GM18520 (cell line): ENCODE results near the gene PHGDH.

ENCODE experiments used
- ATAC-seq: cut with Tn5 transposase; IDR thresholded peaks from one replicate; pipeline ENCODE4 v1.9.1; 2021; ENCODE audit not compliant: unreplicated experiment

Gene PHGDH

GRCh38 chr1:119731741-119732430 is 20.2 kb downstream of the PHGDH start:
- ATAC-seq: no peak

DNA sequence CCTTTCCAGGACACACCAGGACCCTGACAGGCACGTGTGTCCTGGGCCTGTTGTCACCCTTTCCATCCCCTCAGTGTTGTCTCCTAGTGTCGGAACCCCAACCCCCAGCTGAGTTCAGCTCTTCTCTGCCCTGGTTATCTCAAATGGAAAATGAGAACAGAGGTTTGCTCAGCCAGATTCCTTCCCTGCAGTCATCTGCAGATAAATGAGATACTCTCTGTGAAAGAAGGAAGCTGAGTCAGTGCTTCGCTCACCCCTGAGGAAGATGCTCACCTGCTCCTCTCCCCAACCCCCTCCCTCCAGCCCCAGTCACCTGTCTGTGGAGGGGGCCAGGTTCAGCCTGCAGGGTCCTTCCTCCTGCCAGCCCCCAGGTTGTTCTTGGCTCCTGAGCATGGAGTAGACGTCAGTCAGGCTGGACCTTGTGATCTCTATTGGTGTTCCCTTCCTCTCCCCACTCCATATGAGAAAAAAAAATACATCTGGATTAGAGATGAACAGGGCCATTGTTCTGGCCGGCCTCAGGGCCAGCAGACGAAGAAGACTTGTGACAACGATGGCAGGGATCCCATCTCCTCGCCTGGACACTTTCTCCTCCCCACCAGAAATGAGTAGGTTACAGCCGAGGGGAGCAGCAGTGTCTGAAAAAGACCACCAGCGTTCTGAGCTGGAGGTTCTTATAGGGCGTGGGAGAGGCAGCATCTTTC is 20.9 kb downstream of the PHGDH start:
- no peak for ATAC-seq

GRCh38 chr1:119733754-119734153 is 22.0 kb downstream of the PHGDH start:
- ATAC-seq: no peak

- ATAC-seq: no peak
Measured at GRCh38 chr1:119735217-119735616, 23.5 kb downstream of the PHGDH start.

GRCh38 chr1:119736649-119737039 is 24.9 kb downstream of the PHGDH start:
- no peak for ATAC-seq

DNA sequence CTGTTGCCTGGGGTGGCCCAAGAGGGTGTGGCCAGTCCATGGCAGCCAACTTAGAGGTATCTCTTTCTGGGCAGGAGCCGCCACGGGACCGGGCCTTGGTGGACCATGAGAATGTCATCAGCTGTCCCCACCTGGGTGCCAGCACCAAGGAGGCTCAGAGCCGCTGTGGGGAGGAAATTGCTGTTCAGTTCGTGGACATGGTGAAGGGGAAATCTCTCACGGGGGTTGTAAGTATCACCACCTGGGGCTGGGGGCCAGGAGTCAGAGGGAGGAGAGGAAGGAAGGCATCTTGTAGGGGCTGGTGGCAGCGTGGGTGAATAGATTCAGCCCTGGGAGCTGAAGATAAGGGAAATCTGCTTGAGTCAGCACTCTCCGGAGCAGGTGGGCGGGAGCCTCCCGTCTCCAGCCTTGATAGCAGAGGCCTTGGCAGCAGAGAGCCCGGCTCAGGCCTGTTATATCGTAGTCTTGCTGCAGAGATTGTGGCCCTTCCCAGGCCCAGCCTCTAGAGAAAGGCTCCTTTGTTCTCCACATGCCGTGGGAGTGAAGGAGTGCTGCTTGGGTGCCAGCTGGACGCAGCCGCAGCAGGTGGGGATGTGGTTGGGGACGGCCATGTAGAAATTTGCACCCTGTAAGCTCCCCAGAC is 25.4 kb downstream of the PHGDH start:
- no peak for ATAC-seq

DNA sequence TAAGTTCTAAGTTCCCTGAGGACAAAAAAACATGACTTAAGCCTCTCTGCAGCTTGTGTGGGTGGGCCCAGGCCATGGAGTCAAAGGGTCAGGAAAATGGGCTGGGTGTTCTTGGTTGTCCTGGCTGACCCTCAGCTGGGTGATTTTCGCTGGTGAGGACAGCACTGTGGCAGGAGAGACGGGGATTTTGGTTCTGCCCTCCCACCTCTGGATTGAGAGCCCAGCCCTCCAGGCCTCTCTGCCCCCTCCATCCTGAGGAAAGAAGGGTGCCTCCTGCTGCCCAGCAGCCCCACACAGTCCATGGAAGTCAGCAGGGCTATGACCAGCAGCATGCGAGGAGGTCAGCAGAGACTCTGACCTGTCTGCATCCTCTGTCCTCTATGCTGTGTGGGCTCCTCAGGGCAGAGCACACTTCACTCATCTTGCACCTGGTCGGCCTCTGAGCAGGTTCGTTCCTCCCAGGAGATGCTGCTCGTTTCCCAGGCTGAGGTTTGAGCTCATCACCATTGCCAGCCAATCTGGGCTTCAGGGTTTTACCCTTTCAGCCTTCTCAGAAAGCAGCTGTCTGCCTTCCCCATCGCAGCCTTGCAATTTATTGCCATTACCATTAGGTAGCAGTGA is 26.5 kb downstream of the PHGDH start:
- no peak for ATAC-seq

DNA sequence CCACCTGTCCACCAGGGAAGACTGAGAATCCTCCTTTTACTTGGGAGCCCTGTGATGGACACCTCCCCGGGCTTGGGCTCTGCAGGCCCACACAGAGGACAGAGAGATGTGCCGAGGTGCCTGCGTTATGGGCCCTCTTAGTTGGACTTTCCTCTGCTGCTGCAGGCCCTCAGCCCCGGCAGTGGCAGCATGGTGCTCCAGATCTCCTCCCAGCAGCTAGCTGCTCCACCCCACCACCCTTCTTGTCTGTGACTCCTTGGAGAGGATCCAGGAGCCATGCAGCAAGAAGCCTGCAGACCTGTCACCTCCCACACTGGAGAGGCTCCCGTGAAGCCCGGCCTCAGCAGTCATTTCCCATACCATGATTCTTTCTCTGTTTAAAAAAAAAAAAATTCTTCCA is 27.4 kb downstream of the PHGDH start:
- ATAC-seq: no peak

DNA sequence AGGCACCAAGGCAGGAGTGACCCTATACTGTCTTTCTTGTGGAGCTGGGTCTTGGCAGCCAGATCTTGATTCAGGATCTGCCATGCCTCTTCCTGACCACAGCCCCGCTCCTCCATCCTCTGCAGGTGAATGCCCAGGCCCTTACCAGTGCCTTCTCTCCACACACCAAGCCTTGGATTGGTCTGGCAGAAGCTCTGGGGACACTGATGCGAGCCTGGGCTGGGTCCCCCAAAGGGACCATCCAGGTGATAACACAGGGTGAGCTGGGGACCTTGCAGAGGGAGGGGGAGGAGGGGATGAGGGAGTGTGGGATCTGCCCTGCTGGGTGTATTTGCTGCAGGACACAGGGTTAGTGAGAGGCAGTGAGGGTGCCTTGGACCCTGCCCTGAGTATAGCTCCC is 28.5 kb downstream of the PHGDH start:
- no peak for ATAC-seq

- no peak for ATAC-seq
Measured at GRCh38 chr1:119740896-119741780, 29.4 kb downstream of the PHGDH start.

DNA sequence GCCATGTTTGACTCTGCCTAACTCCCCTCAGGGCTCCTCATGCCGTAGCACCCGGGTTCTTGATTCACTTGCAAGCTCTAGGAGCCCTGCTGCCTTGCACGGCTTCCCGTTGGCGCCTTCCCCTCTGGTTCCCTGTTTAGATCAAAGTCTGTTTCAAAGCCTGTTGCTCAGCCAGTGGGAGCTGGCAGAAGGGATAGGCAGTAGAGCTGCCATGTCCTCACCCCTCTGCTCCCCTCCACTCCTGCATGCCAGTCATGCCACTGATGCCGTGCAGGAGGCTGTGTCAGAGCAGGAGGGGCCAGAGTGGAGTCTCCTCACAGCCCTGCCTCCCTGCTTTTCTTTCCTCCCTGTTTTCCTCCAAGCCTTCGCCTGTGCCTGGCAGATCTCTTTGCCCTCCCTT is 30.5 kb downstream of the PHGDH start:
- no peak for ATAC-seq

DNA sequence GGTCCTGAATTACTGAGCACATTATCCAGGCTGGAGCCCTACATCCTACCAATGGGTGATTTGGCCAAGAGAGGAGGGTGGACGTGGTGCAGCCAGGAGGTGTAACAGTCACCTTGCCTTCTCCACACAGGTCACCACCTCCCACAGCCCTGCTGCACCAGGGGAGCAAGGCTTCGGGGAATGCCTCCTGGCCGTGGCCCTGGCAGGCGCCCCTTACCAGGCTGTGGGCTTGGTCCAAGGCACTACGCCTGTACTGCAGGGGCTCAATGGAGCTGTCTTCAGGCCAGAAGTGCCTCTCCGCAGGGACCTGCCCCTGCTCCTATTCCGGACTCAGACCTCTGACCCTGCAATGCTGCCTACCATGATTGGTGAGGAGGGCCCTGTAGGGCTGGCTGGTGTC is 30.9 kb downstream of the PHGDH start:
- ATAC-seq: no peak

GRCh38 chr1:119743308-119743707 is 31.6 kb downstream of the PHGDH start:
- no peak for ATAC-seq

- ATAC-seq: no peak
Measured at GRCh38 chr1:119743776-119744597, 32.3 kb downstream of the PHGDH start.

- no peak for ATAC-seq
Measured at GRCh38 chr1:119744598-119744942, 32.8 kb downstream of the PHGDH start.

DNA sequence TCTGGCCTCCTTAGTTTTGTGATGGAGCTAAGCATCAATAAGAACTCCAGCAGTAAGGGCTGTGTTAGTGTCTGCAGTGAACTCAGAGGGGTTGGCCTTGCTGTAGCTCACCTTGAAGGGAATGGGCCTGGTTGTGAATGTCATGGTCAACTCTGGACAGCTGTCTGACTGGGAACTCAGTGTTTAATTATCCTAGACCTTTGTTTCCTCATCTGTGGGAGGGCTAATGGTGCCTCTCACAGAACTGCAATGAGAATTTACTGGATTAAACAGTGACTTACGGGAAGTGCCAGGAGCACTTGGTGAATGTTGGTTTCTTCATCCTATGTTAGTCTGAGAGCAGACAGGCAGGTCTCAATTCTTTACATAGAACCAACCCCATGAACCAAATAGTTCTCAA is 33.3 kb downstream of the PHGDH start:
- ATAC-seq: no peak

DNA sequence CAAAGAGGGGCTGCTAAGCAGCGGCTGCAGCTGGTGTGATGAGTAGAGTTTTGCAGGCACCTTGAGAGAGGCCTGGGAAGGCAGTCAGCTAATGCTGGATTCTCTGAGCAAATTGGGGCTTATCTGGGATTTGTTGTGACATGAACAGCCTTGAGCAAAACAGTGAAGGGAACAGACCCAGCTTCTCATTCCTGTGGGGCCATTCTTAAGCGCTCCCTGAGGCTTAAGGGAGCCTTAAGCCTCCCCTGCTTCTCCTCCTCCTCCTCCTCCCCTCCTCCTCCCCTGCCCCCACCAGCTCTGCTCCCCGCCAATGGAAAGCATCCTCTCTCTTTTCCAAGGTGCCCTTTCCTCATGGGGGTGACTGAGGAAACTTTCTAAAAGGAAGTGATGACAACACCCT is 35.7 kb downstream of the PHGDH start:
- no peak for ATAC-seq

DNA sequence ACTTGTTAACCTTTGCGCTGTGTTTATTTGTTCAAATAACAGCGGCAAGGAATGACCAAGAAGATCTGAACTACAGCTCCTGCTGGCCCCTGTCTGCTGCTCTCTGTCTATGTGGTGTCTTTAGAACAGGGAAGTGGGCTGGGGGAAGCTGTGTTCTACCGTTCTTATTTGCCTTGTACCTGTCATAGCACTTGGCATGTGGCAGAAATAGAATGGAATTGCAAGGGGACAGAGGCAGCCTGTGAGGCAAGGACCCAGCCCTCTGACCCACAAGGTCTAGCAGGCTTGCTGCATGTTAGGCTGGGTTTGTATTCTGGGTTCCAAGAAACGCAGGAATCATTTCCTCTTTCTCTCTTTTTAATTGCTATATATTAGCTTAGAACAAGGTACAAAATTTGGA is 36.3 kb downstream of the PHGDH start:
- ATAC-seq: no peak

DNA sequence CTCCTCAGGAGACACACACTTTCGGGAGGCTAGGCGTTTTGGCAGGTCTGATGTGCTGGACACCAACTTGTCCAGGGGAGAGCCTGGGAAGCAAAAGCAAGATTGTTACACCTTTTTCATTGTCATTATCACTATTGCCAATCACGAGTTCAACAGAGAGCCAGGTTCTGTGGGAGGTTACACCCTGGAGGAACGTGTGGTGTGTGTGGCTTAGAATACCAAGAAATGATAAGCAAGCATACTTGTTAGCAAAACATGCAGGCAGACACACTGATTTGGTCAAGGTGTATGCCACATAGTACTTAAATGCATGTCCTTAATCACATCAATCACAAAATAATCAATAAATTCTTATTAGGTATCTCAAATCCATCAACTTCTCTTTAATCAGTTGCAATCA is 40.9 kb downstream of the PHGDH start:
- ATAC-seq: no peak

GRCh38 chr1:119758584-119758983 is 46.9 kb downstream of the PHGDH start:
- no peak for ATAC-seq
